Endothelial cell of umbilical vein (primary cell): Measurements from ENCODE around the gene MCF2L. TPM values are rescaled to one million over a fixed set of nuclear protein-coding genes. Genes with fewer than 3 reads are reported as not detected.
A peak's percentile ranks its signal among the peaks of the same experiment; 100 is the strongest.

Experiments
- BruUV-seq: library from RNA; stranded (reverse); fragments of 400-500 nt; replicated peaks from 2 replicates; lab custom pipeline; 2021; lab: Mats Ljungman, UMichigan
- CTCF ChIA-PET: fragments of 300-600, 350-600 bp; sonication (Branson Sonifier 250); formaldehyde crosslinking; loops from one replicate; lab custom pipeline; 2021; ENCODE audit warnings: antibody characterized with exemption, inconsistent platforms; lab: Charles Lee
- POLR2A ChIA-PET: fragments of 300-600, 350-600 bp; sonication (Branson Sonifier 250); formaldehyde crosslinking; loops from one replicate; lab custom pipeline; 2021; ENCODE audit warnings: antibody characterized with exemption, inconsistent platforms; lab: Charles Lee
- DNase-seq: peaks from one replicate; pipeline ENCODE4 v3.0.0-alpha.2; 2011; ENCODE audit warnings: low read depth, low spot score
- FAIRE-seq: peaks from 2 replicates; lab custom pipeline; 2011; peaks lifted over from hg19 to GRCh38; lab: Jason Lieb, UNC
- H2AFZ ChIP-seq: 2 replicates; pipeline ENCODE4 v1.6.0; 2012; ENCODE audit warnings: low read depth, low read length, control low read depth, inconsistent platforms
- H3K27ac ChIP-seq: 2 replicates; pipeline ENCODE4 v1.5.1; 2011; ENCODE audit warnings: low read depth, mild to moderate bottlenecking, control low read depth, low read length, moderate library complexity; ENCODE audit not compliant: insufficient read depth
- H3K27me3 ChIP-seq, 2 experiments: 2 replicates each; pipeline versions ENCODE4 v1.6.0 to v1.6.1; 2011; ENCODE audit warnings: low read length in 2 of 2, mixed read lengths in 1 of 2; ENCODE audit not compliant: control insufficient read depth in 2 of 2, insufficient read depth in 2 of 2
- H3K36me3 ChIP-seq, 2 experiments: 2 replicates in 1 of 2; 3 replicates in 1 of 2; pipeline ENCODE4 v1.5.1; 2011; ENCODE audit warnings: low read length in 2 of 2, mild to moderate bottlenecking in 1 of 2, moderate library complexity in 1 of 2; ENCODE audit not compliant: control insufficient read depth in 2 of 2, insufficient read depth in 2 of 2; ENCODE audit errors: extremely low read depth in 1 of 2
- H3K4me1 ChIP-seq: 3 replicates; pipeline ENCODE4 v1.5.1; 2011; ENCODE audit warnings: mild to moderate bottlenecking, low read length; ENCODE audit not compliant: control insufficient read depth, insufficient read depth; ENCODE audit errors: extremely low read depth
- H3K4me2 ChIP-seq: 2 replicates; pipeline ENCODE4 v1.6.1; 2011; ENCODE audit warnings: low read length, control low read depth, mixed read lengths; ENCODE audit not compliant: insufficient read depth
- H3K4me3 ChIP-seq, 3 experiments: fragments of 200-600 bp in 1 of 3; sonication (generic), shearing (Covaris generic) in 1 of 3; replicated peaks in 1 of 3; 2 replicates each; pipeline ENCODE4 v1.5.1; 2011 to 2016; ENCODE audit warnings: control low read depth in 3 of 3, low read length in 3 of 3, mild to moderate bottlenecking in 2 of 3, inconsistent platforms in 1 of 3, low read depth in 1 of 3, moderate library complexity in 1 of 3; ENCODE audit not compliant: insufficient read depth in 1 of 3
- H3K79me2 ChIP-seq: 2 replicates; pipeline ENCODE4 v1.6.0; 2012; ENCODE audit warnings: low read length, inconsistent platforms; ENCODE audit not compliant: control insufficient read depth, insufficient read depth
- H3K9ac ChIP-seq: replicated peaks from 2 replicates; pipeline ENCODE3; 2011; ENCODE audit warnings: low read length, control low read depth; ENCODE audit not compliant: insufficient read depth; ENCODE audit errors: extremely low read depth
- H3K9me1 ChIP-seq: replicated peaks from 3 replicates; pipeline ENCODE4 v1.6.0; 2011; ENCODE audit warnings: mild to moderate bottlenecking, low read length; ENCODE audit not compliant: control insufficient read depth, insufficient read depth; ENCODE audit errors: extremely low read depth
- H3K9me3 ChIP-seq: replicated peaks from 2 replicates; pipeline ENCODE4 v1.5.1; 2012; ENCODE audit warnings: low read length, inconsistent platforms; ENCODE audit not compliant: control insufficient read depth, insufficient read depth
- H4K20me1 ChIP-seq: replicated peaks from 2 replicates; pipeline ENCODE3; 2011; ENCODE audit warnings: mild to moderate bottlenecking, low read length; ENCODE audit not compliant: control insufficient read depth, insufficient read depth; ENCODE audit errors: extremely low read depth
- EZH2 ChIP-seq: IDR thresholded peaks from 2 replicates; pipeline ENCODE4 v1.6.1; 2012; ENCODE audit warnings: borderline replicate concordance, low read depth, mild to moderate bottlenecking, moderate library complexity, low read length, inconsistent platforms; ENCODE audit not compliant: severe bottlenecking
- FOS ChIP-seq: IDR thresholded peaks from 2 replicates; pipeline ENCODE4 v1.6.1; 2011; ENCODE audit warnings: mild to moderate bottlenecking, low read length, moderate library complexity, borderline replicate concordance; ENCODE audit not compliant: insufficient read depth
- GATA2 ChIP-seq: IDR thresholded peaks from 2 replicates; pipeline ENCODE4 v1.7.0; 2011; ENCODE audit warnings: low read depth, mild to moderate bottlenecking, moderate library complexity, mixed read lengths, low read length; ENCODE audit not compliant: insufficient read length, insufficient read depth
- JUN ChIP-seq: IDR thresholded peaks from 2 replicates; pipeline ENCODE4 v1.6.1; 2011; ENCODE audit warnings: borderline replicate concordance, low read depth; ENCODE audit not compliant: insufficient read length, insufficient read depth
- MYC ChIP-seq: IDR thresholded peaks from one replicate; pipeline ENCODE4 v1.6.1; 2011; ENCODE audit warnings: mild to moderate bottlenecking, low read depth, low read length
- POLR2A ChIP-seq: IDR thresholded peaks from 2 replicates; pipeline ENCODE4 v1.6.1; 2012; ENCODE audit warnings: low read depth, mild to moderate bottlenecking, control low read depth, low read length
- dilution Hi-C: fragments of 300-500 bp; cut with MboI; formaldehyde crosslinking; loops from one replicate; pipeline ENCODE4 v1.15.0; 2019; ENCODE audit warnings: low sequenced_read_pairs; ENCODE audit not compliant: extremely low pct_ligation_motif_present
- intact Hi-C: fragments of 100-400 bp; cut with micrococcal nuclease; formaldehyde crosslinking; loops from one replicate; pipeline ENCODE4 v1.10.0; 2022
- polyA plus RNA-seq, 4 experiments: library from polyadenylated mRNA; depleted of rRNA in 3 of 4; stranded (reverse) in 3 of 4; unstranded in 1 of 4; fragments of >200 nt; gene quantifications; 2 replicates each; pipeline versions ENCODE4 v1.2.1 to v1.2.3, GENCODE V29; 2011 to 2012; ENCODE audit warnings: missing spikeins in 1 of 4
- total RNA-seq: library from RNA; stranded (reverse); gene quantifications from 2 replicates; pipeline ENCODE4 v1.2.3, GENCODE V29; 2021
- TF ChIP-seq, protein P1 (sequence below): IDR thresholded peaks from 2 replicates; pipeline ENCODE4 v1.6.1; 2011; ENCODE audit not compliant: insufficient read depth, insufficient read length
- TF ChIP-seq, protein P2 (sequence below), 2 donors: IDR thresholded peaks; 1 replicate in 1 of 2; 2 replicates in 1 of 2; pipeline ENCODE4 v1.5.1; 2011; ENCODE audit warnings: low read length in 2 of 2, mild to moderate bottlenecking in 2 of 2, moderate library complexity in 2 of 2, control low read depth in 1 of 2, inconsistent platforms in 1 of 2, low read depth in 1 of 2; ENCODE audit not compliant: insufficient read depth in 1 of 2; ENCODE audit errors: extremely low read depth in 1 of 2

Gene MCF2L
- total and polyA plus RNA-seq, 2 donors (not counting 3 experiments of a cell fraction or from before 2014, with no cell fraction given): 0.33 to 0.58 TPM

DNA sequence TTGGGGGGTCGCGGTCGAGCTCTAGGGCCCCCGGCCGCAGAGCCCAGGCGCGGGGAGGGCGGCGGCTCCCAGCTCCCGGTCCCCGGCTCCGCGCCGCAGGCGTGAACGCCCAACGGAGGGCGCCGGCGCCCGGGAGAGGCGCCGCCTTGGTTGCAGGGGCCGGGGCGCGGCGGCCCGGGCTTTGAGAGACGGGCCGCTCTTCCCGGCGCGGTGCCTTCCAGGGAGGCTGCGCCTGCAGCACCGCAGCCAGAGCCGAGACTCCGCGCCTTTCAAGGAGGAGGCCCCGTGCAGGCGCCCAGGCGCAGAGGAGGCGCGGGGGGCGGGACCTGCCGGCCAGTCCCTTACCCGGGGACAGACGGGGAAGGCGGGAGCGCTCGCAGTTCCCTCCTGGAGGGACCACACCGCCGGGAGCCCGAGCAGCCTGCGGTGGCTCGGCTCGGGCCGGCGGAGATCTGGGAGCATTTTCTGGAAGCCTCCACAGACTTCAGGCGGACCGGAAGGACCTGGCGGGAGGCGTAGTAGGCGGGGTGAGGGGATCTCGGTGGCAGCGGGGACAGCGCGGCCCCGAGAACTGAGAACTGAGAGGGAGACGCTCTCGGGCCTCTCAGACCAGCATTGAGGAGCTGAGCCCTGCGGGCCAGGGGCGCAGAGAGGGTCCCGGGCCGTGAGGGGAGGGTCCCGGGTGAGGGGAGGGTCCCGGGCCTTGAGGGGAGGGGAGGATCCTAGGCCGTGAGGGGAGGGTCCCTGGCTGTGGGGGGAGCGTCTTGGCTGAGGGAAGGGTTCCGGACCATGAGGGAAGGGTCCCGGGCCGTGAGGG lies 25.5 kb upstream of the MCF2L start:
- FAIRE-seq (no peak), DNase-seq (no peak)
- Histone ChIP-seq H3K4me1 (peaks cover 4% of the 10 kb centered on the region), H3K9ac (no peak overlapping the region), H3K27me3 (peaks cover 4 to 7% of the 10 kb centered on the region in 2 experiments), H3K4me2 (peak overlapping the region; percentile 21), H3K9me1 (no peaks in the 10 kb centered on the region), H3K9me3 (no peaks in the 10 kb centered on the region), H4K20me1 (no peaks in the 10 kb centered on the region), H3K79me2 (no peaks in the 10 kb centered on the region), H2AFZ (peak overlapping the region; percentile 86), H3K27ac (no peak overlapping the region), H3K36me3 (no peaks in the 10 kb centered on the region), H3K4me3 (peak overlapping the region in 2 of 3 experiments; percentile 0 to 24)
- POLR2A ChIA-PET: no interaction called here
- dilution Hi-C loops: no loop called here
- intact Hi-C loops: loop anchor here (5.0 kb wide), 2 partner anchors 264 to 279 kb away; partner anchors contain the start of genes CUL4A and PCID2
- peak; percentile 72 for TF ChIP-seq EZH2
- TF ChIP-seq, protein P1, sequence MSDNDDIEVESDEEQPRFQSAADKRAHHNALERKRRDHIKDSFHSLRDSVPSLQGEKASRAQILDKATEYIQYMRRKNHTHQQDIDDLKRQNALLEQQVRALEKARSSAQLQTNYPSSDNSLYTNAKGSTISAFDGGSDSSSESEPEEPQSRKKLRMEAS: no peak
- TF ChIP-seq MYC: no peak
- CTCF ChIA-PET: interaction anchor here (0.6 to 6.7 kb wide), 29 partner anchors 10 to 619 kb away, joined by 3 to 114 read pairs (median 5); no protein-coding TSS in a partner anchor
- BruUV-seq: no TSS peak

DNA sequence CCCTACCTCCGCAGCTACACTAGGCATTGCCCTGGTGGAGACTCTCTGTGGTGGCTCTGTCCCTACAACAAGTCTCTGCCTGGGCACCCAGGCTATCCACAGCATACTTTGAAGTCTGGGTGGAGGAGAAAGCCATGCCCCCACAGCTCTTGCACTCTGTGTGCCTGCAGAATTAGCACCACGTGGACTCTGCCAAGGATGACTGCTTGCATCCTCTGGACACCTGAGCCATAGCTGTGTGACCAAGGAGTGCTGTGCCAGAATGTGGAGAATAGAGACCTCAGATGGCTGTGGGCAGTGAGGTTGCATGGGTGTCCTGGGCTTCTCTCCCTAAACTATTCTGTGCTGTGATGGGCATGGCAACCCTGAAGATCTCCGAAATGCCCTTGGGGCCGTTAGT lies 21.2 kb upstream of the MCF2L start:
- H2AFZ ChIP-seq: no peak overlapping the region
- H3K9me1 ChIP-seq: no peaks in the 10 kb centered on the region
- dilution Hi-C loops (no loop called here), intact Hi-C loops (no loop called here)
- DNase-seq: no peak
- H3K9ac ChIP-seq: no peak overlapping the region
- CTCF ChIA-PET: interaction anchor here (1.4 kb wide), 1 partner anchor 82 kb away, joined by 5 read pairs; no protein-coding TSS in a partner anchor
- H4K20me1 ChIP-seq: no peaks in the 10 kb centered on the region
- H3K4me3 ChIP-seq: no peak overlapping the region
- H3K9me3 ChIP-seq: no peaks in the 10 kb centered on the region
- H3K27me3 ChIP-seq: peaks cover 12 to 30% of the 10 kb centered on the region in 2 experiments
- FAIRE-seq: no peak
- no peaks in the 10 kb centered on the region for H3K36me3 ChIP-seq
- no peak for TF ChIP-seq JUN
- TF ChIP-seq FOS: no peak
- TF ChIP-seq, protein P1: no peak
- TF ChIP-seq EZH2: no peak
- TF ChIP-seq, protein P2, sequence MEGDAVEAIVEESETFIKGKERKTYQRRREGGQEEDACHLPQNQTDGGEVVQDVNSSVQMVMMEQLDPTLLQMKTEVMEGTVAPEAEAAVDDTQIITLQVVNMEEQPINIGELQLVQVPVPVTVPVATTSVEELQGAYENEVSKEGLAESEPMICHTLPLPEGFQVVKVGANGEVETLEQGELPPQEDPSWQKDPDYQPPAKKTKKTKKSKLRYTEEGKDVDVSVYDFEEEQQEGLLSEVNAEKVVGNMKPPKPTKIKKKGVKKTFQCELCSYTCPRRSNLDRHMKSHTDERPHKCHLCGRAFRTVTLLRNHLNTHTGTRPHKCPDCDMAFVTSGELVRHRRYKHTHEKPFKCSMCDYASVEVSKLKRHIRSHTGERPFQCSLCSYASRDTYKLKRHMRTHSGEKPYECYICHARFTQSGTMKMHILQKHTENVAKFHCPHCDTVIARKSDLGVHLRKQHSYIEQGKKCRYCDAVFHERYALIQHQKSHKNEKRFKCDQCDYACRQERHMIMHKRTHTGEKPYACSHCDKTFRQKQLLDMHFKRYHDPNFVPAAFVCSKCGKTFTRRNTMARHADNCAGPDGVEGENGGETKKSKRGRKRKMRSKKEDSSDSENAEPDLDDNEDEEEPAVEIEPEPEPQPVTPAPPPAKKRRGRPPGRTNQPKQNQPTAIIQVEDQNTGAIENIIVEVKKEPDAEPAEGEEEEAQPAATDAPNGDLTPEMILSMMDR (IDR thresholded peaks at IDR 0.05; ENCODE audit: extremely low read depth in 1 of 2, insufficient read depth in 1 of 2, low read depth in 1 of 2, low read length in 2 of 2): no peak
- no peak for TF ChIP-seq POLR2A
- TF ChIP-seq GATA2: no peak
- no peak overlapping the region for H3K4me2 ChIP-seq
- no TSS peak for BruUV-seq
- POLR2A ChIA-PET: interaction anchor here (0.6 kb wide), 1 partner anchor 322 kb away, joined by 3 read pairs; no protein-coding TSS in a partner anchor
- no peak overlapping the region for H3K27ac ChIP-seq
- peaks cover 3% of the 10 kb centered on the region for H3K4me1 ChIP-seq
- no peaks in the 10 kb centered on the region for H3K79me2 ChIP-seq
